Measurements from ENCODE around the gene TANC2. TPM values are rescaled to one million over a fixed set of nuclear protein-coding genes. Genes with fewer than 3 reads are reported as not detected.

The TANC2 gene
- total and polyA plus RNA-seq, 9 of the 15 experiments (the other 6 are each of a cell fraction or from before 2014, with no cell fraction given) = 0.46 to 7.8 (median 4.5) TPM

- CTCF ChIA-PET (ENCODE audit: low intra/inter-chr PET ratio) = interaction anchor here (0.5 kb wide), 1 partner anchor 841 kb away, joined by 3 read pairs; no protein-coding TSS in a partner anchor
These were observed 30.5 kb upstream of the TANC2 start for GRCh38 chr17:62935523-62935922.

GRCh38 chr17:62937606-62938005 lies 28.4 kb upstream of the TANC2 start:
- in situ Hi-C loops (cut with MboI) = no loop called here
- FAIRE-seq = no peak

More at GRCh38 chr17:62935523-62935922, 30.5 kb upstream of the TANC2 start:
- Histone ChIP-seq H3K79me2 (ENCODE audit: control insufficient read depth, insufficient read depth, low read length) (no peaks in the 10 kb centered on the region), H3K9me1 (ENCODE audit: control insufficient read depth, insufficient read depth, low read length) (no peaks in the 10 kb centered on the region), H3K36me3 (ENCODE audit: control insufficient read depth, insufficient read depth, low read length) (no peaks in the 10 kb centered on the region), H3K27ac (ENCODE audit: extremely low read depth, low read depth, low read length) (no peak overlapping the region), H2AFZ (ENCODE audit: low read depth, low read length) (no peak overlapping the region), H3K4me1 (replicated peaks in 1 of 2; ENCODE audit: control insufficient read depth in 2 of 2, insufficient read depth in 2 of 2, low read length in 2 of 2) (no peaks in the 10 kb centered on the region), H3K9me3 (replicated peaks; ENCODE audit: control insufficient read depth, insufficient read depth, low read depth, low read length) (no peaks in the 10 kb centered on the region), H3K9ac (ENCODE audit: insufficient read depth in 1 of 2, low read depth in 2 of 2, low read length in 2 of 2) (no peak overlapping the region), H3K27me3 (ENCODE audit: control insufficient read depth in 2 of 2, insufficient read depth in 2 of 2, low read length in 2 of 2) (peaks cover 12 to 13% of the 10 kb centered on the region in 2 experiments; a peak in 4 of 5 replicates), H3K4me3 (no peak overlapping the region), H4K20me1 (replicated peaks; ENCODE audit: control insufficient read depth, insufficient read depth, low read length) (no peaks in the 10 kb centered on the region), H3K4me2 (ENCODE audit: insufficient read depth, low read length) (no peak overlapping the region)
- POLR2A ChIA-PET = interaction anchor here (0.6 to 0.7 kb wide), 3 partner anchors 11 to 673 kb away, joined by 3 read pairs; no protein-coding TSS in a partner anchor
- TF ChIP-seq SRSF1 (IDR thresholded peaks at IDR 0.05; ENCODE audit: low read depth, low read length) (no peak), KLF16 (IDR thresholded peaks at IDR 0.05) (no peak)
- BruUV-seq (replicated peaks) = no TSS peak
- FAIRE-seq (no peak), DNase-seq (ENCODE audit: extremely low read depth in 1 of 4, low spot score in 3 of 4) (no peak), ATAC-seq (no peak)
- 0% methylated on average over 2 of the region's 2 CpGs for WGBS (ENCODE audit: insufficient coverage, low coverage, missing lambda C conversion rate)
- intact Hi-C loops (cut with micrococcal nuclease) (no loop called here), in situ Hi-C loops (cut with MboI) (no loop called here)

More at GRCh38 chr17:62937606-62938005, 28.4 kb upstream of the TANC2 start:
- ChIA-PET CTCF (ENCODE audit: low intra/inter-chr PET ratio) (no interaction called here), POLR2A (no interaction called here)
- no TSS peak for BruUV-seq (replicated peaks)
- no peak for ATAC-seq
- no peak overlapping the region for H3K4me3 ChIP-seq
- no peaks in the 10 kb centered on the region for H3K79me2 ChIP-seq (ENCODE audit: control insufficient read depth, insufficient read depth, low read length)
- H3K9ac ChIP-seq (ENCODE audit: insufficient read depth in 1 of 2, low read depth in 2 of 2, low read length in 2 of 2) = no peak overlapping the region
- no peaks in the 10 kb centered on the region for H3K36me3 ChIP-seq (ENCODE audit: control insufficient read depth, insufficient read depth, low read length)
- no peaks in the 10 kb centered on the region for H3K9me1 ChIP-seq (ENCODE audit: control insufficient read depth, insufficient read depth, low read length)
- WGBS (ENCODE audit: insufficient coverage, low coverage, missing lambda C conversion rate) = 5% methylated on average over 1 of the region's 1 CpG
- no peaks in the 10 kb centered on the region for H3K4me1 ChIP-seq (replicated peaks in 1 of 2; ENCODE audit: control insufficient read depth in 2 of 2, insufficient read depth in 2 of 2, low read length in 2 of 2)
- peak; percentile 81; the same call in 1 of the 2 replicates for TF ChIP-seq C11orf30 (IDR thresholded peaks at IDR 0.05; ENCODE audit: low read depth)
- no peak for TF ChIP-seq SAFB (IDR thresholded peaks at IDR 0.05; ENCODE audit: borderline replicate concordance, low read depth, low read length)
- TF ChIP-seq BHLHE40 (IDR thresholded peaks at IDR 0.05; ENCODE audit: low read length) = no peak
- TF ChIP-seq SREBF1 (IDR thresholded peaks at IDR 0.05; ENCODE audit: borderline replicate concordance, low read depth, low read length) = no peak
- TF ChIP-seq ZNF583 (CRISPR knock-in tag; IDR thresholded peaks at IDR 0.05) = no peak
- no peak for TF ChIP-seq MBD2 (IDR thresholded peaks at IDR 0.05; ENCODE audit: borderline replicate concordance, low read depth)
- TF ChIP-seq ZNF589 (CRISPR knock-in tag; IDR thresholded peaks at IDR 0.05; ENCODE audit: low read depth) = no peak
- TF ChIP-seq DMBX1 (CRISPR knock-in tag; IDR thresholded peaks at IDR 0.05; ENCODE audit: borderline replicate concordance) = no peak
- TF ChIP-seq ZNF316 (IDR thresholded peaks at IDR 0.05) = peak; percentile 85
- peak; percentile 76 for TF ChIP-seq MAFG (tag; conservative IDR thresholded peaks at IDR 0.05)
- peak; percentile 82 for TF ChIP-seq MAFF (IDR thresholded peaks at IDR 0.05; ENCODE audit: low read length)
- TF ChIP-seq HNRNPLL (IDR thresholded peaks at IDR 0.05; ENCODE audit: low read depth, low read length, poor library complexity, severe bottlenecking) = no peak
- no peak for TF ChIP-seq MAZ (CRISPR knock-in tag; conservative IDR thresholded peaks at IDR 0.05 in 1 of 2, IDR thresholded peaks at IDR 0.05 in 1 of 2)
- TF ChIP-seq MAFK (IDR thresholded peaks at IDR 0.05; ENCODE audit: low read length) = peak; percentile 84
- no peaks in the 10 kb centered on the region for H3K9me3 ChIP-seq (replicated peaks; ENCODE audit: control insufficient read depth, insufficient read depth, low read depth, low read length)
- no peak overlapping the region for H3K4me2 ChIP-seq (ENCODE audit: insufficient read depth, low read length)
- H3K27ac ChIP-seq (ENCODE audit: extremely low read depth, low read depth, low read length) = no peak overlapping the region
- DNase-seq (ENCODE audit: extremely low read depth in 1 of 4, low spot score in 3 of 4) = no peak
- intact Hi-C loops (cut with micrococcal nuclease) = no loop called here
- H2AFZ ChIP-seq (ENCODE audit: low read depth, low read length) = no peak overlapping the region
- H4K20me1 ChIP-seq (replicated peaks; ENCODE audit: control insufficient read depth, insufficient read depth, low read length) = no peaks in the 10 kb centered on the region
- H3K27me3 ChIP-seq (ENCODE audit: control insufficient read depth in 2 of 2, insufficient read depth in 2 of 2, low read length in 2 of 2) = peaks cover 12 to 13% of the 10 kb centered on the region in 2 experiments; a peak in 4 of 5 replicates
